ENCODE data around the gene PROM2. TPM values are rescaled to one million over a fixed set of nuclear protein-coding genes. Genes with fewer than 3 reads are reported as not detected.

The PROM2 gene
- total RNA-seq, 6 experiments from 2014 or later = 0.12 to 0.68 (median 0.35) TPM; not detected in 1

DNA sequence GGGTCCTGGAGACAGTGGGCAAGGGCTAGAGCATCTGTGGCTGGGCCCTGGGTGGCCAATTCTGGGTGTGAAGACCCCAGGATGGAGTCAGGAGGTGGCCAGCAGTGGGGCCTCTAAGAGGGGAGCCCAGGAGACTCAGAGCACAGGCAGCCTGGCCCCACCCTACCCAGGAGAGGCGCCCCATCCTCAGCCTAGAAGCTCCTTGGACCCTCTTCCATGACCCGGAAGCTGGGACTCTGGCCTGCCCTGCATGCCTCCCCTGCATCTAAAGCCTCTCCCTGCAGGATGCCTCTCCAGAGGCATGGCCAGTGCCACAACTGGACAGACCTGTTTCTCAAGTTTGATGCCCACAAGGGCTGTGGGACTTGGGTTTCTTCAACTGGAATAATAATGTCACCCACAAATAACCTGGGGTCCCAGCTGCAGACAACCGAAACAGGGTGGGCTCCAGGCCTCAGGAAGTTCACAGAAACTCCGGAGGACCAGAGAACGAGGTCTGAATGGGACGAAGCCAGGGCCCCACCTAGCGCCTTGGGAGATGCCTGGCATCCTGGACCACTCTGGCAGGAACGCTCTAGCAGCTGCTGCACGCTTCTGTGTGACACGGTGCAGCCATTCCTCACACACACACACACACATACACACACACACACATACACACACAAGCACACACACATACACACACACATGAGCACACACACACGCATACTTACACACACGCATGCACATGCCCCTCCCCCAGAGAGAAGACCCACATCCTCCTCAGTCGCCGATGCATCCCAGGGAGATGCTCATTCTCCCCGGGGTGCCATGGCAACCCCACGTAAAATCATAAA, 39.3 kb downstream of the PROM2 start:
- Mint-ChIP-seq H3K9me3 (no peaks in the 10 kb centered on the region), H3K4me1 (ENCODE audit: low read depth) (peaks cover 30% of the 10 kb centered on the region), H3K27ac (no peak overlapping the region), H3K4me3 (no peak overlapping the region), H3K36me3 (ENCODE audit: low read depth) (no peaks in the 10 kb centered on the region), H3K27me3 (ENCODE audit: insufficient read depth) (peaks cover 7% of the 10 kb centered on the region)
- no peak for DNase-seq
- TF ChIP-seq, protein P1, sequence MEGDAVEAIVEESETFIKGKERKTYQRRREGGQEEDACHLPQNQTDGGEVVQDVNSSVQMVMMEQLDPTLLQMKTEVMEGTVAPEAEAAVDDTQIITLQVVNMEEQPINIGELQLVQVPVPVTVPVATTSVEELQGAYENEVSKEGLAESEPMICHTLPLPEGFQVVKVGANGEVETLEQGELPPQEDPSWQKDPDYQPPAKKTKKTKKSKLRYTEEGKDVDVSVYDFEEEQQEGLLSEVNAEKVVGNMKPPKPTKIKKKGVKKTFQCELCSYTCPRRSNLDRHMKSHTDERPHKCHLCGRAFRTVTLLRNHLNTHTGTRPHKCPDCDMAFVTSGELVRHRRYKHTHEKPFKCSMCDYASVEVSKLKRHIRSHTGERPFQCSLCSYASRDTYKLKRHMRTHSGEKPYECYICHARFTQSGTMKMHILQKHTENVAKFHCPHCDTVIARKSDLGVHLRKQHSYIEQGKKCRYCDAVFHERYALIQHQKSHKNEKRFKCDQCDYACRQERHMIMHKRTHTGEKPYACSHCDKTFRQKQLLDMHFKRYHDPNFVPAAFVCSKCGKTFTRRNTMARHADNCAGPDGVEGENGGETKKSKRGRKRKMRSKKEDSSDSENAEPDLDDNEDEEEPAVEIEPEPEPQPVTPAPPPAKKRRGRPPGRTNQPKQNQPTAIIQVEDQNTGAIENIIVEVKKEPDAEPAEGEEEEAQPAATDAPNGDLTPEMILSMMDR (IDR thresholded peaks at IDR 0.05) = no peak

DNA sequence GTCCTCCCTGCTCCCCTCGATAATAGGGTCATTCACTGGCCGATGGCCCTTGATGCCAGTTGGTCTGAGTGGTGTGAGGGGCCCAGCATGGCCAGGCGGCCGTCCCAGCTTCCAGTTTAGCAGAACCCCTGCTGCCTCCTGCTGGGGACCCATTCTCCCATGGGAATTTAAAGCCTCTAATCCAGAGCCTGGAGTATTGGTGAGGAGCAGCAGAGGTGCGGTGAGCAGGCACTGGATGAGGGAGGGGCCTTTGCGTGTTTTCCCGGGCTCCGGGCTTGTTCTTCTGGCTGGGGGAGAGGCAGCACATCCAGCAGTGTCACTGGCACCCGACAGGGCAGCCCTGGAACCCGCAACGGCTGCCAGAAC, 40.3 kb downstream of the PROM2 start:
- H3K4me3 Mint-ChIP-seq = no peak overlapping the region
- DNase-seq = no peak
- no peaks in the 10 kb centered on the region for H3K36me3 Mint-ChIP-seq (ENCODE audit: low read depth)
- H3K27me3 Mint-ChIP-seq (ENCODE audit: insufficient read depth) = peaks cover 9% of the 10 kb centered on the region
- no peaks in the 10 kb centered on the region for H3K9me3 Mint-ChIP-seq
- TF ChIP-seq, protein P1 (IDR thresholded peaks at IDR 0.05) = no peak
- no peak overlapping the region for H3K27ac Mint-ChIP-seq
- peaks cover 30% of the 10 kb centered on the region for H3K4me1 Mint-ChIP-seq (ENCODE audit: low read depth)

DNA sequence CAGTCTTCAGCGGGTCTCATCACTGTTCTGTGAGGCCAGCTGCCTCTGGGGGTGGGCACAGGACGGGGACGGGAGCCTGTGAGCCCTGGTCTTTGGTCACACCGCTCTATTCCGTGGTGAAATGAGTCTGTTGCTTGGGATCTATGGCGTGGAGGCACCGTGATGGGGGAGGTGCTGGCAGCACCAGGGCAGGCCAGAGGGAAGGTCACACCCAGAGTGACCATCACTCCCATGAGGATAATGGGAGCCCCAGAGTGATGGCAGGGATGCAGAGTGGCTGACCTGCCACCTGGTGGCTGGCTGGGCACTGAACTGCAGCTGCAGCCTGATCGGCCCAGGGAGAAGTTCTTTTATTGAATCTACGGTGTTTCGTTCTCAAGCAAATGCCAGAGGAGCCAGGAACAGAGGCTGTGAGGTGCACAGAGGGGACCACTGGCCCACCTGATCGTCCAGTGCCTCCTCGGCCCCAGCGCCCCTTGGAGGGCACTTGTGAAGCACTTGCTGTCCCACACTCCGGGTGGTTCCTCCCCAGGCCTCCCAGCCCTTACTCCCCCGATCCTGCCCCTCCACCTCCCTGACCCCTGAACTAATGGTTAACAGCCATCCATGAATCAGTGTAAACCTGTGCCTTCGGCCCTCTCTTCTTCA, 40.8 kb downstream of the PROM2 start:
- TF ChIP-seq, protein P1 (IDR thresholded peaks at IDR 0.05) = peak; percentile 86
- Mint-ChIP-seq H3K27me3 (ENCODE audit: insufficient read depth) (peaks cover 10% of the 10 kb centered on the region), H3K36me3 (ENCODE audit: low read depth) (no peaks in the 10 kb centered on the region), H3K4me3 (no peak overlapping the region), H3K4me1 (ENCODE audit: low read depth) (peaks cover 30% of the 10 kb centered on the region), H3K27ac (no peak overlapping the region), H3K9me3 (no peaks in the 10 kb centered on the region)
- peak; percentile 42 for DNase-seq

DNA sequence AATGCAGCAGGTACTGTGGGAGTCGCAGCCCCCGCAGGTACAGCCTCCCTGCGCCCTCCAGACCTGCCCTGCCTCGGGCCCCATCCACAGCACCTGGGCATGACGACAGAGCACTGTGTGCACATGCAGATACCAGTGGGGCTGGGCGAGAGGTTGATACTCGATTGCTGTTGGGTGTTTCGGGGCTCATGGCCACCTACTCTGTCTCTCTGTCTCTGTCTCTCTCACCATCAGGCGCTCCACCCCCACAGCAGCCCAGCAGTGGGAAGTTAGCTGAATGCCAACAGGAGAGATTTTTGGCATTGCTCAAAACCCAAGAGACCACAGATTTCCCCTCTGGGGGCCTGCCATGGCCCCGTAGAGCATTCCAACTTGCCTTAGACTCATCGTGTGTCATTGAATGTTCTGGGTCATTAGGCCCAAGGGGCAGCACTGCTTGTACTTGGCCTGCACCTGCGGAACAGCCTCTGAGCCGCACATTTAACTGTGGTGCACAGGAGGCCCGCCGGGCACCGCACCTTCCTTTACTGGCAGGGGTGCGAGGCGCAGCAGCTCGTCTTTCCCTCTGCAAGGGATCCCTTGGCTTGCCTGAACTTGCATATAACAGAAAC, 41.7 kb downstream of the PROM2 start:
- Mint-ChIP-seq H3K4me3 (peak overlapping the region; percentile 53), H3K27me3 (ENCODE audit: insufficient read depth) (peaks cover 10% of the 10 kb centered on the region), H3K4me1 (ENCODE audit: low read depth) (peaks cover 30% of the 10 kb centered on the region), H3K27ac (peak overlapping the region; percentile 60; the same call in 1 of the 2 replicates), H3K36me3 (ENCODE audit: low read depth) (no peaks in the 10 kb centered on the region), H3K9me3 (no peaks in the 10 kb centered on the region)
- TF ChIP-seq, protein P1 (IDR thresholded peaks at IDR 0.05) = no peak
- peak; percentile 71 for DNase-seq

DNA sequence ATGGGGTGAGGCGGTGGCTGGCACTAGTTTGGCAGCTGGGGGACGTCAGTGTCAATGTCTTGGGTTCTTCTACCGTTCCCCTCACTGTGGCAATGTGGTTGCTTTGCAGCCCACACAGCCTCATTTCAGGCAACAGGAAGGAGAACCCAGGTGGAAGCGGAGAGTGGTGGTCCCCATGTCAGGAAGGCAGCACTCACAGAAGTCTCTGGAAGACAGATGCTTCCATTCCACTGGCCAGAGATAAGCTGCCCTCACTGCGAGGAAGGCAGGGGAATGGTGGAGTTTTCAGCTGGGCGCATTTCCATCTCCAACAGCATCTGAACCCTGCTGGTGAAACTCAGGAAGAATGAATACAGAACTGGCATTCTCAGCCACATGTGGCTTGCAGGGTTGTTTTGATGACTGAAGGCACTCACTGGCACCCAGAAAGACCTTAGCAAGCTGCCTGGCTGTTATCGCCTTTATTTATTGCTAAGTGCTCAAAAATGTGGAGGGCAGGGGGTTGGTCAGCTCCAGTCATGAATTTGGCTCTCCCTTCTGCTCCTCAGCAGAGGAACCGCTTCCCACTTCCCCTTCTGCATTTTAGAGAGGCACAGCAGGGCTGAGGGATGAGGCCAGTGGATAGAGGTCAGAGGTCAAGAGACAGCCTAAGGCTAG, 42.3 kb downstream of the PROM2 start:
- TF ChIP-seq, protein P1 (IDR thresholded peaks at IDR 0.05) = no peak
- Mint-ChIP-seq H3K27ac (peak overlapping the region; percentile 60), H3K36me3 (ENCODE audit: low read depth) (no peaks in the 10 kb centered on the region)

More for the DNA sequence above, 42.3 kb downstream of the PROM2 start:
- peaks cover 10% of the 10 kb centered on the region for H3K27me3 Mint-ChIP-seq (ENCODE audit: insufficient read depth)
- DNase-seq = peak; percentile 71
- peak overlapping the region; percentile 53 for H3K4me3 Mint-ChIP-seq
- H3K9me3 Mint-ChIP-seq = no peaks in the 10 kb centered on the region
- peaks cover 30% of the 10 kb centered on the region for H3K4me1 Mint-ChIP-seq (ENCODE audit: low read depth)

Measured in HFFc6 (cell line).